Measurements from ENCODE around the gene SOS2. TPM values are rescaled to one million over a fixed set of nuclear protein-coding genes. Genes with fewer than 3 reads are reported as not detected.

SOS2 gene
- total and polyA plus RNA-seq, 7 donors, result 19.4 to 55.1 (median 45.0) TPM

- H3K36me3 ChIP-seq (ENCODE audit: insufficient read depth in 1 of 2, low read depth in 1 of 2), result peaks cover 0 to 82% of the 10 kb centered on the region in 2 donors
- ATAC-seq (no peak), DNase-seq (no peak)
- H3K4me1 ChIP-seq, result peaks cover 25% of the 10 kb centered on the region
- no peaks in the 10 kb centered on the region for H3K27me3 ChIP-seq (ENCODE audit: insufficient read depth in 3 of 3, low read length in 2 of 3)
- WGBS, 3 donors, result 83 to 85% (median 84%) methylated on average over 5 of the region's 5 CpGs
- intact Hi-C loops (cut with DNase I), result no loop called here
- H3K4me3 ChIP-seq, result no peak overlapping the region
- H3K9me3 ChIP-seq, result no peaks in the 10 kb centered on the region
- TF ChIP-seq CTCF (IDR thresholded peaks at IDR 0.05), result no peak
- no peak overlapping the region for H3K27ac ChIP-seq
Observed at GRCh38 chr14:50121486-50121885, 109.9 kb downstream of the SOS2 start.

GRCh38 chr14:50117456-50117855 lies 113.9 kb downstream of the SOS2 start:
- no peaks in the 10 kb centered on the region for H3K27me3 ChIP-seq (ENCODE audit: insufficient read depth in 3 of 3, low read length in 2 of 3)

GRCh38 chr14:50116966-50117365 lies 114.4 kb downstream of the SOS2 start:
- intact Hi-C loops (cut with DNase I), result loop anchor here in 1 of 2 donors (10.0 kb wide), 1 partner anchor 492 kb away; the partner anchor contains the start of genes MGAT2 and RPL36AL
- 16 to 28% (median 17%) methylated on average over 2 of the region's 2 CpGs for WGBS, 3 donors
- DNase-seq (no peak), ATAC-seq (peak in 3 of 4 donors; percentile 1 to 16 (median 9))
- Histone ChIP-seq H3K36me3 (ENCODE audit: insufficient read depth in 1 of 2, low read depth in 1 of 2) (peaks cover 2 to 79% of the 10 kb centered on the region in 2 donors), H3K4me3 (peak overlapping the region; percentile 77), H3K27ac (peak overlapping the region; percentile 94), H3K9me3 (no peaks in the 10 kb centered on the region), H3K27me3 (ENCODE audit: insufficient read depth in 3 of 3, low read length in 2 of 3) (no peaks in the 10 kb centered on the region), H3K4me1 (peaks cover 18% of the 10 kb centered on the region)
- no peak for TF ChIP-seq CTCF (IDR thresholded peaks at IDR 0.05)

More at GRCh38 chr14:50117456-50117855, 113.9 kb downstream of the SOS2 start:
- no peak for TF ChIP-seq CTCF (IDR thresholded peaks at IDR 0.05)
- intact Hi-C loops (cut with DNase I), result loop anchor here in 1 of 2 donors (10.0 kb wide), 1 partner anchor 493 kb away; the partner anchor contains the start of genes MGAT2 and RPL36AL
- Histone ChIP-seq H3K27ac (peak overlapping the region; percentile 94), H3K4me1 (peaks cover 18% of the 10 kb centered on the region), H3K36me3 (ENCODE audit: insufficient read depth in 1 of 2, low read depth in 1 of 2) (peaks cover 2 to 79% of the 10 kb centered on the region in 2 donors), H3K4me3 (no peak overlapping the region), H3K9me3 (no peaks in the 10 kb centered on the region)
- no peak for ATAC-seq
- WGBS, 3 donors, result 83 to 90% (median 86%) methylated on average over 2 of the region's 2 CpGs
- DNase-seq, result no peak

GRCh38 chr14:50116181-50116956 lies 115.0 kb downstream of the SOS2 start, which contains the start of gene VCPKMT:
Gene VCPKMT (minus strand): TSS chr14:50116572. CDS start chr14:50116552, 20 bp downstream.
- Histone ChIP-seq H3K4me3 (peak within 1 kb of the TSS; percentile 77), H3K4me1 (peaks cover 18% of the 10 kb centered on the region), H3K27ac (peak within 1 kb of the TSS; percentile 94), H3K9me3 (no peaks in the 10 kb centered on the region), H3K36me3 (ENCODE audit: insufficient read depth in 1 of 2, low read depth in 1 of 2) (peaks cover 5 to 81% of the 10 kb centered on the region in 2 donors), H3K27me3 (ENCODE audit: insufficient read depth in 3 of 3, low read length in 2 of 3) (no peaks in the 10 kb centered on the region)
- TF ChIP-seq CTCF (IDR thresholded peaks at IDR 0.05), result no peak
- ATAC-seq (peak; percentile 99), DNase-seq (peak; percentile 95 to 96)
- WGBS, 3 donors, result 0 to 1% (median 1%) methylated on average over 63 of the region's 63 CpGs
- intact Hi-C loops (cut with DNase I), result loop anchor here in 1 of 2 donors (10.0 kb wide), 1 partner anchor 492 kb away; the partner anchor contains the start of genes MGAT2 and RPL36AL

Measured in psoas muscle (tissue), 8 donors.